Esophagus squamous epithelium (tissue), 5 donors: Measurements from ENCODE around the gene ZNF521. TPM values are rescaled to one million over a fixed set of nuclear protein-coding genes. Genes with fewer than 3 reads are reported as not detected.

ENCODE experiments used
- DNase-seq: peaks from one replicate; lab custom pipeline; 2025; lab: John Stamatoyannopoulos, UW
- H3K27ac ChIP-seq, 4 donors: fragments of 200-600 bp; sonication (generic); one replicate each; pipeline ENCODE4 v1.5.1; 2016 to 2019; ENCODE audit warnings: mild to moderate bottlenecking in 1 of 4
- H3K27me3 ChIP-seq, 4 donors: fragments of 200-600 bp; sonication (generic); 1 replicate in 3 of 4; 2 replicates in 1 of 4; pipeline versions ENCODE4 v1.5.1 to v1.6.0; 2017 to 2021; ENCODE audit warnings: antibody characterized with exemption in 1 of 4
- H3K36me3 ChIP-seq, 3 donors: fragments of 200-600 bp; sonication (generic); one replicate each; pipeline ENCODE4 v1.5.1; 2016 to 2019
- H3K4me1 ChIP-seq, 3 donors: fragments of 200-600 bp; sonication (generic); one replicate each; pipeline ENCODE4 v1.5.1; 2017 to 2019
- H3K4me3 ChIP-seq, 4 donors: fragments of 200-600 bp; sonication (generic); 1 replicate in 3 of 4; 2 replicates in 1 of 4; pipeline ENCODE4 v1.5.1; 2016 to 2019; ENCODE audit warnings: mild to moderate bottlenecking in 2 of 4, moderate library complexity in 1 of 4
- H3K9me3 ChIP-seq, 3 donors: fragments of 200-600 bp; sonication (generic); one replicate each; pipeline ENCODE4 v1.5.1; 2016 to 2019
- POLR2A ChIP-seq, 4 donors: fragments of 450-650 bp; IDR thresholded peaks; one replicate each; pipeline ENCODE4 v1.6.1; 2017; ENCODE audit warnings: antibody characterized with exemption in 4 of 4, mild to moderate bottlenecking in 4 of 4, moderate library complexity in 3 of 4
- WGBS, 2 donors: methylation state at CpG; one replicate each; pipeline ENCODE4 v1.1.5; 2018; 5-methylcytosine and 5-hydroxymethylcytosine counted together
- intact Hi-C: fragments of 100-400 bp; cut with DNase I; formaldehyde crosslinking; loops from one replicate; pipeline ENCODE4 v1.15.0; 2022
- total RNA-seq, 4 donors: library from RNA; depleted of rRNA; stranded (reverse); fragments of >200 nt; gene quantifications; one replicate each; pipeline ENCODE4 v1.1.0, GENCODE V29; 2016
- TF ChIP-seq, protein P1 (sequence below), 6 experiments: fragments of 450-650 bp in 4 of 6; fragments of 200-600 bp in 2 of 6; sonication (generic) in 2 of 6; IDR thresholded peaks; one replicate each; pipeline ENCODE4 v1.5.1; 2016 to 2019; ENCODE audit warnings: antibody characterized with exemption in 6 of 6, mild to moderate bottlenecking in 4 of 6, moderate library complexity in 4 of 6
- donor health status: DM: yes; HTN: yes; CAD: no.

The ZNF521 gene
- total RNA-seq, 4 donors from 2014 or later = 0.68 to 11.3 (median 4.7) TPM

- H3K27me3 ChIP-seq = no peaks in the 10 kb centered on the region
- intact Hi-C loops = no loop called here
- no peak overlapping the region for H3K4me3 ChIP-seq
- H3K36me3 ChIP-seq = no peaks in the 10 kb centered on the region
- DNase-seq = no peak
- no peak for TF ChIP-seq POLR2A (IDR thresholded peaks at IDR 0.05)
- TF ChIP-seq, protein P1, sequence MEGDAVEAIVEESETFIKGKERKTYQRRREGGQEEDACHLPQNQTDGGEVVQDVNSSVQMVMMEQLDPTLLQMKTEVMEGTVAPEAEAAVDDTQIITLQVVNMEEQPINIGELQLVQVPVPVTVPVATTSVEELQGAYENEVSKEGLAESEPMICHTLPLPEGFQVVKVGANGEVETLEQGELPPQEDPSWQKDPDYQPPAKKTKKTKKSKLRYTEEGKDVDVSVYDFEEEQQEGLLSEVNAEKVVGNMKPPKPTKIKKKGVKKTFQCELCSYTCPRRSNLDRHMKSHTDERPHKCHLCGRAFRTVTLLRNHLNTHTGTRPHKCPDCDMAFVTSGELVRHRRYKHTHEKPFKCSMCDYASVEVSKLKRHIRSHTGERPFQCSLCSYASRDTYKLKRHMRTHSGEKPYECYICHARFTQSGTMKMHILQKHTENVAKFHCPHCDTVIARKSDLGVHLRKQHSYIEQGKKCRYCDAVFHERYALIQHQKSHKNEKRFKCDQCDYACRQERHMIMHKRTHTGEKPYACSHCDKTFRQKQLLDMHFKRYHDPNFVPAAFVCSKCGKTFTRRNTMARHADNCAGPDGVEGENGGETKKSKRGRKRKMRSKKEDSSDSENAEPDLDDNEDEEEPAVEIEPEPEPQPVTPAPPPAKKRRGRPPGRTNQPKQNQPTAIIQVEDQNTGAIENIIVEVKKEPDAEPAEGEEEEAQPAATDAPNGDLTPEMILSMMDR (IDR thresholded peaks at IDR 0.05) = no peak
- H3K9me3 ChIP-seq = no peaks in the 10 kb centered on the region
- no peak overlapping the region for H3K27ac ChIP-seq
- H3K4me1 ChIP-seq = no peaks in the 10 kb centered on the region
- WGBS, 2 donors = 84 to 86% methylated on average over 4 to 5 of the region's 5 CpGs
These were observed 293.4 kb downstream of the ZNF521 start for GRCh38 chr18:25058521-25058920.

GRCh38 chr18:25057491-25058050 lies 294.4 kb downstream of the ZNF521 start:
- no peak overlapping the region for H3K4me3 ChIP-seq
- DNase-seq = no peak
- H3K4me1 ChIP-seq = no peaks in the 10 kb centered on the region
- intact Hi-C loops = no loop called here
- WGBS, 2 donors = 73 to 79% methylated on average over 7 of the region's 7 CpGs
- H3K27me3 ChIP-seq = no peaks in the 10 kb centered on the region
- H3K9me3 ChIP-seq = no peaks in the 10 kb centered on the region
- no peaks in the 10 kb centered on the region for H3K36me3 ChIP-seq
- no peak overlapping the region for H3K27ac ChIP-seq
- no peak for TF ChIP-seq POLR2A (IDR thresholded peaks at IDR 0.05)
- TF ChIP-seq, protein P1 (IDR thresholded peaks at IDR 0.05) = no peak

GRCh38 chr18:25056429-25056828 lies 295.5 kb downstream of the ZNF521 start:
- Histone ChIP-seq H3K4me1 (no peaks in the 10 kb centered on the region), H3K27me3 (no peaks in the 10 kb centered on the region), H3K27ac (no peak overlapping the region), H3K9me3 (no peaks in the 10 kb centered on the region), H3K4me3 (no peak overlapping the region), H3K36me3 (no peaks in the 10 kb centered on the region)
- no peak for TF ChIP-seq POLR2A (IDR thresholded peaks at IDR 0.05)
- TF ChIP-seq, protein P1 (IDR thresholded peaks at IDR 0.05) = no peak
- no peak for DNase-seq
- intact Hi-C loops = no loop called here
- 81 to 82% methylated on average over 7 to 8 of the region's 8 CpGs for WGBS, 2 donors

DNA sequence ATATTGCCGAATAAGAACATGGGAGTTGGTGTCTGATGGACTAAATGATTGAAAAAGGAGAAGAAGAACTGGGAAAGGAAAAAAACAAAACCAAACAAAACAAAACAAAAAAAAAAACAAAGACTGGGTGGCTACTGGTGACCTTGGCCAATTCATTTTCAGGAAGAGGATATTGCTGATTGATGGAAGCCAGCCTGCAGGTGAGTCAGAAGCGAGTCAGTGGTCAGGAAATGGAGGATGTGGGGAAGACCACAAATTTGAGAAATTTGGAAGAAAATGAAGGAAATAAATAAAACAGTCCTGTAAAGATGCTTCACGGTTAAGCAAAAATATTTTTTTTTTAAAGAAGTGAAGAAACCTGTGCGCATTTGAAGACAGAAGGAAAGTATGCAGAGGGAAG lies 296.9 kb downstream of the ZNF521 start:
- H3K27me3 ChIP-seq = no peaks in the 10 kb centered on the region
- DNase-seq = no peak
- H3K9me3 ChIP-seq = no peaks in the 10 kb centered on the region
- H3K27ac ChIP-seq = no peak overlapping the region
- intact Hi-C loops = no loop called here
- H3K36me3 ChIP-seq = no peaks in the 10 kb centered on the region
- H3K4me1 ChIP-seq = no peaks in the 10 kb centered on the region
- no peak for TF ChIP-seq POLR2A (IDR thresholded peaks at IDR 0.05)
- TF ChIP-seq, protein P1 (IDR thresholded peaks at IDR 0.05) = no peak
- 72 to 76% methylated on average over 4 of the region's 4 CpGs for WGBS, 2 donors
- H3K4me3 ChIP-seq = no peak overlapping the region

DNA sequence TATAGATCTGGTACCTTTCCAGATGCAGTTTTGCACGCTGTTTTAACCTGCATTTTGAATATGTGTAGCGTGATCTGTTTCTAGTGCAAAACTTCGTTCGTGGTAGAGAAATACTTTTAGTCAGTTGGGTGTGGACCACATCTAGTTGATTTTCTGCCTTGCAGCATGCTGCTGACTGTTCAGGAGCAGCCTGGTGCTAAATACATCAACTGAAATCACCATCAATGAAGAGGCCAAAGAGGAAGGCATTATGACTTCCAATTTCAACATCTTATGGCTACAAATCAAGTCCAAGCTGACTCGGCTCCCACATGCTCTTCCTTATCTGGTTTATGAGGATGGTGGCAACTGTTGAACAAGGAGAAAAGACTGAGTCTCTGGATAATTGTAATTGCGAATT lies 298.5 kb downstream of the ZNF521 start:
- Histone ChIP-seq H3K27me3 (no peaks in the 10 kb centered on the region), H3K4me1 (no peaks in the 10 kb centered on the region), H3K4me3 (no peak overlapping the region), H3K9me3 (no peaks in the 10 kb centered on the region), H3K36me3 (no peaks in the 10 kb centered on the region), H3K27ac (no peak overlapping the region)
- DNase-seq = no peak
- intact Hi-C loops = no loop called here
- 77 to 79% methylated on average over 6 of the region's 6 CpGs for WGBS, 2 donors
- TF ChIP-seq, protein P1 (IDR thresholded peaks at IDR 0.05) = no peak
- no peak for TF ChIP-seq POLR2A (IDR thresholded peaks at IDR 0.05)
